Smooth muscle cell (in vitro differentiated cells): ENCODE data around the gene SMARCAL1. TPM values are rescaled to one million over a fixed set of nuclear protein-coding genes. Genes with fewer than 3 reads are reported as not detected.

Source experiments
- DNase-seq: peaks from one replicate; lab custom pipeline; 2025; ENCODE audit not compliant: unreplicated experiment; lab: John Stamatoyannopoulos, UW
- H2AFZ ChIP-seq: fragments of 200-600 bp; sonication (generic); 2 replicates; pipeline ENCODE4 v1.6.0; 2016; ENCODE audit warnings: antibody characterized with exemption, low read depth, mild to moderate bottlenecking
- H3F3A ChIP-seq: fragments of 200-600 bp; sonication (generic); 2 replicates; pipeline ENCODE4 v1.6.0; 2017; ENCODE audit warnings: antibody characterized with exemption, low read depth
- H3K27ac ChIP-seq: fragments of 200-600 bp; sonication (generic); 2 replicates; pipeline ENCODE4 v1.5.1; 2016; ENCODE audit warnings: low read depth, mild to moderate bottlenecking
- H3K27me3 ChIP-seq: fragments of 200-600 bp; sonication (generic); 2 replicates; pipeline ENCODE4 v1.6.1; 2016; ENCODE audit warnings: low read depth, mild to moderate bottlenecking
- H3K36me3 ChIP-seq: fragments of 200-600 bp; sonication (generic); 2 replicates; pipeline ENCODE4 v1.5.1; 2016; ENCODE audit warnings: low read depth
- H3K4me1 ChIP-seq: fragments of 200-600 bp; sonication (generic); 2 replicates; pipeline ENCODE4 v1.5.1; 2016; ENCODE audit warnings: low read depth
- H3K4me2 ChIP-seq: fragments of 200-600 bp; sonication (generic); 2 replicates; pipeline ENCODE4 v1.6.0; 2016; ENCODE audit warnings: mild to moderate bottlenecking
- H3K4me3 ChIP-seq: fragments of 200-600 bp; sonication (generic); 2 replicates; pipeline ENCODE4 v1.5.1; 2016; ENCODE audit warnings: mild to moderate bottlenecking
- H3K79me2 ChIP-seq: fragments of 200-600 bp; sonication (generic); 2 replicates; pipeline ENCODE4 v1.6.0; 2016; ENCODE audit warnings: low read depth, mild to moderate bottlenecking
- H3K9ac ChIP-seq: fragments of 200-600 bp; sonication (generic); 2 replicates; pipeline ENCODE4 v1.6.0; 2016; ENCODE audit warnings: low read depth
- H3K9me3 ChIP-seq: fragments of 200-600 bp; sonication (generic); replicated peaks from 2 replicates; pipeline ENCODE4 v1.5.1; 2016; ENCODE audit warnings: low read depth
- H4K20me1 ChIP-seq: fragments of 200-600 bp; sonication (generic); 2 replicates; pipeline ENCODE4 v1.6.0; 2016; ENCODE audit warnings: low read depth
- CTCF ChIP-seq: fragments of 200-600 bp; sonication (generic); IDR thresholded peaks from 2 replicates; pipeline ENCODE4 v1.5.1; 2017; ENCODE audit warnings: borderline replicate concordance, mild to moderate bottlenecking, antibody characterized with exemption; ENCODE audit not compliant: insufficient read depth, poor library complexity, severe bottlenecking
- WGBS: methylation state at CpG from one replicate; pipeline ENCODE4 v1.1.7; 2016; ENCODE audit warnings: low lambda C conversion rate; 5-methylcytosine and 5-hydroxymethylcytosine counted together
- polyA plus RNA-seq: library from polyadenylated mRNA; unstranded; fragments of >200 nt; fragmentation: Nextera tagmentation; extraction: Ambion mirVana; gene quantifications from 2 replicates; pipeline ENCODE4 v1.2.1, GENCODE V29; 2016
- total RNA-seq: library from RNA; depleted of rRNA; stranded (reverse); fragments of >200 nt; gene quantifications from 2 replicates; pipeline ENCODE4 v1.2.3, GENCODE V29; 2014

The SMARCAL1 gene
- total and polyA plus RNA-seq, 2 experiments from 2014 or later: 23.1 to 33.5 TPM

- no peaks in the 10 kb centered on the region for H4K20me1 ChIP-seq
- no peak overlapping the region for H3K4me3 ChIP-seq
- H3K79me2 ChIP-seq: no peaks in the 10 kb centered on the region
- no peak for TF ChIP-seq CTCF
- no peak overlapping the region for H3K27ac ChIP-seq
- no peak for DNase-seq
- peaks cover 5% of the 10 kb centered on the region for H3K4me1 ChIP-seq
- no peaks in the 10 kb centered on the region for H3K9me3 ChIP-seq
- no peaks in the 10 kb centered on the region for H3K27me3 ChIP-seq
- H3F3A ChIP-seq: no peaks in the 10 kb centered on the region
- 66% methylated on average over 3 of the region's 3 CpGs for WGBS
- H2AFZ ChIP-seq: no peak overlapping the region
- no peak overlapping the region for H3K4me2 ChIP-seq
- no peak overlapping the region for H3K9ac ChIP-seq
- H3K36me3 ChIP-seq: no peaks in the 10 kb centered on the region
These were observed 5.5 kb upstream of the SMARCAL1 start for GRCh38 chr2:216406826-216407225.

GRCh38 chr2:216408426-216409290 is 3.6 kb upstream of the SMARCAL1 start:
- Histone ChIP-seq H3K9ac (no peak overlapping the region), H3K27me3 (no peaks in the 10 kb centered on the region), H3K9me3 (no peaks in the 10 kb centered on the region), H3K79me2 (peaks cover 2% of the 10 kb centered on the region), H3K4me3 (no peak overlapping the region), H4K20me1 (no peaks in the 10 kb centered on the region), H3K27ac (no peak overlapping the region), H3K36me3 (no peaks in the 10 kb centered on the region), H2AFZ (no peak overlapping the region), H3F3A (no peaks in the 10 kb centered on the region), H3K4me2 (no peak overlapping the region), H3K4me1 (peaks cover 6% of the 10 kb centered on the region)
- DNase-seq: no peak
- no peak for TF ChIP-seq CTCF
- 73% methylated on average over 11 of the region's 11 CpGs for WGBS

DNA sequence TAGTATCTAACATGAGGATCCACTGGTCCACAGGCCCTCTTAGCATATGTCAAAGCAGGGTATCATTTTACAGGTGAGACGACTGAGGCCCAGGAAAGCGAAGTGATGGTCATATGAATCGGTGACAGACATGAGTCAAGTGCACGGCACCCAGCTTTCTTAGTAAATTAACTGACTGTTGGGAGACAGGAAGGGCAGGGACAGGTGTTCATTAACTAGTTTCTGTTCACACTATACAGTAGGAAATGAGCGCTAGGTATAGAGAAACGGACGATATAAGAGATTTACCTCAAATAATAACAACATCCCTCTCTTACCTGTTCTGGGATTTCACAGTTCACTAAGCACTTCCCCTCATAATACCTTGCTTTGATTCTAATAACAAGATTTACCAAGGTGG is 1.7 kb upstream of the SMARCAL1 start:
- peaks cover 7% of the 10 kb centered on the region for H3K4me1 ChIP-seq
- no peak overlapping the region for H2AFZ ChIP-seq
- no peak overlapping the region for H3K27ac ChIP-seq
- no peaks in the 10 kb centered on the region for H4K20me1 ChIP-seq
- peaks cover 7% of the 10 kb centered on the region for H3K79me2 ChIP-seq
- peaks cover 6% of the 10 kb centered on the region for H3K36me3 ChIP-seq
- H3K27me3 ChIP-seq: no peaks in the 10 kb centered on the region
- no peak overlapping the region for H3K4me3 ChIP-seq
- H3K9ac ChIP-seq: no peak overlapping the region
- no peaks in the 10 kb centered on the region for H3F3A ChIP-seq
- no peaks in the 10 kb centered on the region for H3K9me3 ChIP-seq
- 97% methylated on average over 7 of the region's 7 CpGs for WGBS
- no peak overlapping the region for H3K4me2 ChIP-seq
- no peak for DNase-seq
- TF ChIP-seq CTCF: no peak

DNA sequence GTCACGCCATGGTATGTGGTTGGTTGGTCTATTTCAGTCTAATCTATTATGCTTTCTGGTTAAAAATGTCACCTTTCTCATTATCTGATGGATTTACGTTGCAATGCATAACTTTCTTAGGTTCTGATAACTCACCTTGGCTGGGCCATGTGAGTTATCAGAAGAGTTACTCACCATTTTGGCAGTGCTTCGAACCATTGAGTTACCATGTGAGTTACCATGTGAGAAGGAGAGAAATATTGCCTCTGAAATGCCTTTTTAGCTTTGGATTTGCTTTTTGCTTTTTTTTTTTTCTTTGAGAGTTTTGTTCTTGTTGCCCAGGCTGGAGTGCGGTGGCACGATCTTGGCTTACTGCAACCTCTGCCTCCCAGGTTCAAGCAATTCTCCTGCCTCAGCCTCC is 1.6 kb downstream of the SMARCAL1 start:
- no peak overlapping the region for H3K27ac ChIP-seq

More for the DNA sequence above, 1.6 kb downstream of the SMARCAL1 start:
- DNase-seq: no peak
- no peak for TF ChIP-seq CTCF
- Histone ChIP-seq H3K4me3 (no peak overlapping the region), H3K9me3 (no peaks in the 10 kb centered on the region), H3K36me3 (peaks cover 7% of the 10 kb centered on the region), H3K4me2 (no peak overlapping the region), H3K4me1 (peaks cover 13% of the 10 kb centered on the region), H2AFZ (no peak overlapping the region), H3K9ac (no peak overlapping the region), H3K79me2 (peaks cover 7% of the 10 kb centered on the region), H3F3A (no peaks in the 10 kb centered on the region), H3K27me3 (no peaks in the 10 kb centered on the region), H4K20me1 (no peaks in the 10 kb centered on the region)
- 98% methylated on average over 5 of the region's 5 CpGs for WGBS
